ENCODE results near the gene TRABD2B.

DNA sequence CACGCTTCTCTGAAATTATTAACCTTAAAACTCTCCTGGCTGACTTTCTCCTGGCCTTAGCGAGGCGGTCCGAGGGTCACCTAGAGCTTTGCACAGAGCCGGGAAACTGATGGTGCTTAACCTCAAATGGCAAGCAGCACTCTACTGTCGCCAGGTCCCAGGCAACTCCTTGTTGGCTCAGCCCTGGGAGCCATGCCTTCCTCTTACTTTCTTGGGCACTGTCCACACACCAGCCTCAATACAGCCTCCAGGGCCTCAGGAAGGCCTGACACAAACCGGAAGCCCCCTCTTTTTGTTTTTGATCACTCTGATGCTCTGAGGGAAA is 3.8 kb downstream of the TRABD2B start:
- TF ChIP-seq, protein P1, sequence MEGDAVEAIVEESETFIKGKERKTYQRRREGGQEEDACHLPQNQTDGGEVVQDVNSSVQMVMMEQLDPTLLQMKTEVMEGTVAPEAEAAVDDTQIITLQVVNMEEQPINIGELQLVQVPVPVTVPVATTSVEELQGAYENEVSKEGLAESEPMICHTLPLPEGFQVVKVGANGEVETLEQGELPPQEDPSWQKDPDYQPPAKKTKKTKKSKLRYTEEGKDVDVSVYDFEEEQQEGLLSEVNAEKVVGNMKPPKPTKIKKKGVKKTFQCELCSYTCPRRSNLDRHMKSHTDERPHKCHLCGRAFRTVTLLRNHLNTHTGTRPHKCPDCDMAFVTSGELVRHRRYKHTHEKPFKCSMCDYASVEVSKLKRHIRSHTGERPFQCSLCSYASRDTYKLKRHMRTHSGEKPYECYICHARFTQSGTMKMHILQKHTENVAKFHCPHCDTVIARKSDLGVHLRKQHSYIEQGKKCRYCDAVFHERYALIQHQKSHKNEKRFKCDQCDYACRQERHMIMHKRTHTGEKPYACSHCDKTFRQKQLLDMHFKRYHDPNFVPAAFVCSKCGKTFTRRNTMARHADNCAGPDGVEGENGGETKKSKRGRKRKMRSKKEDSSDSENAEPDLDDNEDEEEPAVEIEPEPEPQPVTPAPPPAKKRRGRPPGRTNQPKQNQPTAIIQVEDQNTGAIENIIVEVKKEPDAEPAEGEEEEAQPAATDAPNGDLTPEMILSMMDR (IDR thresholded peaks at IDR 0.05): no peak
- no peak for TF ChIP-seq ZFX (IDR thresholded peaks at IDR 0.05; ENCODE audit: borderline replicate concordance)
